Esophagus squamous epithelium (tissue), 5 donors: ENCODE data around the gene COL4A1. TPM values are rescaled to one million over a fixed set of nuclear protein-coding genes. Genes with fewer than 3 reads are reported as not detected.

Source experiments
- DNase-seq: peaks from one replicate; lab custom pipeline; 2025; lab: John Stamatoyannopoulos, UW
- H3K27ac ChIP-seq, 4 donors: fragments of 200-600 bp; sonication (generic); one replicate each; pipeline ENCODE4 v1.5.1; 2016 to 2019; ENCODE audit warnings: mild to moderate bottlenecking in 1 of 4
- H3K27me3 ChIP-seq, 4 donors: fragments of 200-600 bp; sonication (generic); 1 replicate in 3 of 4; 2 replicates in 1 of 4; pipeline versions ENCODE4 v1.5.1 to v1.6.0; 2017 to 2021; ENCODE audit warnings: antibody characterized with exemption in 1 of 4
- H3K36me3 ChIP-seq, 3 donors: fragments of 200-600 bp; sonication (generic); one replicate each; pipeline ENCODE4 v1.5.1; 2016 to 2019
- H3K4me1 ChIP-seq, 3 donors: fragments of 200-600 bp; sonication (generic); one replicate each; pipeline ENCODE4 v1.5.1; 2017 to 2019
- H3K4me3 ChIP-seq, 4 donors: fragments of 200-600 bp; sonication (generic); 1 replicate in 3 of 4; 2 replicates in 1 of 4; pipeline ENCODE4 v1.5.1; 2016 to 2019; ENCODE audit warnings: mild to moderate bottlenecking in 2 of 4, moderate library complexity in 1 of 4
- H3K9me3 ChIP-seq, 3 donors: fragments of 200-600 bp; sonication (generic); one replicate each; pipeline ENCODE4 v1.5.1; 2016 to 2019
- POLR2A ChIP-seq, 4 donors: fragments of 450-650 bp; IDR thresholded peaks; one replicate each; pipeline ENCODE4 v1.6.1; 2017; ENCODE audit warnings: antibody characterized with exemption in 4 of 4, mild to moderate bottlenecking in 4 of 4, moderate library complexity in 3 of 4
- WGBS, 2 donors: methylation state at CpG; one replicate each; pipeline ENCODE4 v1.1.5; 2018; 5-methylcytosine and 5-hydroxymethylcytosine counted together
- intact Hi-C: fragments of 100-400 bp; cut with DNase I; formaldehyde crosslinking; loops from one replicate; pipeline ENCODE4 v1.15.0; 2022
- total RNA-seq, 4 donors: library from RNA; depleted of rRNA; stranded (reverse); fragments of >200 nt; gene quantifications; one replicate each; pipeline ENCODE4 v1.1.0, GENCODE V29; 2016
- TF ChIP-seq, protein P1 (sequence below), 6 experiments: fragments of 450-650 bp in 4 of 6; fragments of 200-600 bp in 2 of 6; sonication (generic) in 2 of 6; IDR thresholded peaks; one replicate each; pipeline ENCODE4 v1.5.1; 2016 to 2019; ENCODE audit warnings: antibody characterized with exemption in 6 of 6, mild to moderate bottlenecking in 4 of 6, moderate library complexity in 4 of 6
- donor health status: DM: yes; HTN: yes; CAD: no.

COL4A1 gene
- total RNA-seq, 4 donors from 2014 or later, result 8.9 to 97.1 (median 40.2) TPM

DNA sequence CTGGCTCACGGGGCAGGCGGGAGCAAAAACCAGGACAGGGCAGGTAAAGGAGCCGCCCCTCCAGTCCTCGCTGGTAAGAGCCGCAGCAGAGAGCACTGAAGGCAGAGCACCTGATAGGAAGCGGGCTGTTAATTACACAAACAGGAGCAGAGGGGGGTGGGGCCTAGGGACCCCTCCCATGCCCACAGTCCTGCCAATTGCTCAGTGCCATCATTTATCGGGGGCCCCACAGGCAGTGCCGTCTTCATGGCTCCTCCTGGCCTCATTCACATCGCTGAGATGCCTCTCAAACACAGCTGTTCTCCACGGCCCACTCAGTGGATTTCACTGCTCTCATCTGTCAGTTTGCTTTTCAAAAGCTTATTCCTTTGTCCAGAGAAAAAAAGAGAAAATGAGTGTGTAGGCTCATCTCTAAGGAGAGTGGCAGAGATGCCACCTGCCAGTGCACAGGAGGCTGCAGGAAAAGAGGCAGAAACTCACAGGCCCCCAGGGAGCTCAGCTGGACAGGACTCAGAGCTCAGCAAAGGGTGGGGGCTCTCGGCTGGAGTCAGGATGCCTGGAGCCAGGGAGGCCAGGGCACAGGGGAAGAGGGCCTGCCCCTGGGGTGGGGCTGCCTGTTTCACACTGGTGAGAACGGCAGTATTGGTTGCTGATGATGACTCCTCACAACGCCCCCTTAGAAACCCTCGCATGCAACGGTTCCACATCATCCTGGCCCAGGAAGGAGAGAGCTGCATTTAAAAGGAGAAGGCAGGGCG lies 174.6 kb downstream of the COL4A1 start:
- Histone ChIP-seq H3K27me3 (peaks cover 0 to 11% (median 0%) of the 10 kb centered on the region in 4 donors), H3K36me3 (no peaks in the 10 kb centered on the region), H3K4me1 (peaks cover 0 to 15% (median 4%) of the 10 kb centered on the region in 3 donors), H3K27ac (no peak overlapping the region), H3K4me3 (no peak overlapping the region), H3K9me3 (no peaks in the 10 kb centered on the region)
- no peak for DNase-seq
- intact Hi-C loops, result no loop called here
- 67 to 78% methylated on average over 10 to 14 of the region's 16 CpGs for WGBS, 2 donors
- TF ChIP-seq, protein P1, sequence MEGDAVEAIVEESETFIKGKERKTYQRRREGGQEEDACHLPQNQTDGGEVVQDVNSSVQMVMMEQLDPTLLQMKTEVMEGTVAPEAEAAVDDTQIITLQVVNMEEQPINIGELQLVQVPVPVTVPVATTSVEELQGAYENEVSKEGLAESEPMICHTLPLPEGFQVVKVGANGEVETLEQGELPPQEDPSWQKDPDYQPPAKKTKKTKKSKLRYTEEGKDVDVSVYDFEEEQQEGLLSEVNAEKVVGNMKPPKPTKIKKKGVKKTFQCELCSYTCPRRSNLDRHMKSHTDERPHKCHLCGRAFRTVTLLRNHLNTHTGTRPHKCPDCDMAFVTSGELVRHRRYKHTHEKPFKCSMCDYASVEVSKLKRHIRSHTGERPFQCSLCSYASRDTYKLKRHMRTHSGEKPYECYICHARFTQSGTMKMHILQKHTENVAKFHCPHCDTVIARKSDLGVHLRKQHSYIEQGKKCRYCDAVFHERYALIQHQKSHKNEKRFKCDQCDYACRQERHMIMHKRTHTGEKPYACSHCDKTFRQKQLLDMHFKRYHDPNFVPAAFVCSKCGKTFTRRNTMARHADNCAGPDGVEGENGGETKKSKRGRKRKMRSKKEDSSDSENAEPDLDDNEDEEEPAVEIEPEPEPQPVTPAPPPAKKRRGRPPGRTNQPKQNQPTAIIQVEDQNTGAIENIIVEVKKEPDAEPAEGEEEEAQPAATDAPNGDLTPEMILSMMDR (IDR thresholded peaks at IDR 0.05), result no peak
- TF ChIP-seq POLR2A (IDR thresholded peaks at IDR 0.05), result no peak

DNA sequence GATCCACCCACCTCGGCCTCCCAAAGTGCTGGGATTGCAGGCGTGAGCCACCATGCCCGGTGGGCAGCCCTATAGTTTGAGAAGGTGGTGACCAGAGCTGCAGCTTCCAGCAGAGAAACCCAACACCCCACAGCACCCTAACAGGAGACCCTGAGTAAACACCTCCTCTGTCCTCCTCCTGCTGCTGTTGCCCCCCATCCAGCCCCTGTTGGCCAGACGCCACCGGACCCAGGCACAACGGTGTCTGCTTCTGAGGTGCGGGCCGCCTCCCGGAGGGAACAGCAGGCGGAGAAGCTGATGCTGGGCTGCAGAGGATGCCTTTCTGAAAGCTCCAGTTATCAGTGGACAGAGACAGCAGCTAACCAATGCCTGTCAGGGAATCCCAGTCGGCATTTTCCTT lies 175.5 kb downstream of the COL4A1 start:
- no peak for DNase-seq
- Histone ChIP-seq H3K4me3 (no peak overlapping the region), H3K27me3 (peaks cover 0 to 2% (median 0%) of the 10 kb centered on the region in 4 donors), H3K36me3 (no peaks in the 10 kb centered on the region), H3K27ac (no peak overlapping the region), H3K4me1 (peaks cover 0 to 17% (median 10%) of the 10 kb centered on the region in 3 donors), H3K9me3 (no peaks in the 10 kb centered on the region)
- TF ChIP-seq, protein P1 (IDR thresholded peaks at IDR 0.05), result no peak
- TF ChIP-seq POLR2A (IDR thresholded peaks at IDR 0.05), result no peak
- intact Hi-C loops, result no loop called here
- WGBS, 2 donors, result 56 to 87% methylated on average over 3 to 5 of the region's 11 CpGs

DNA sequence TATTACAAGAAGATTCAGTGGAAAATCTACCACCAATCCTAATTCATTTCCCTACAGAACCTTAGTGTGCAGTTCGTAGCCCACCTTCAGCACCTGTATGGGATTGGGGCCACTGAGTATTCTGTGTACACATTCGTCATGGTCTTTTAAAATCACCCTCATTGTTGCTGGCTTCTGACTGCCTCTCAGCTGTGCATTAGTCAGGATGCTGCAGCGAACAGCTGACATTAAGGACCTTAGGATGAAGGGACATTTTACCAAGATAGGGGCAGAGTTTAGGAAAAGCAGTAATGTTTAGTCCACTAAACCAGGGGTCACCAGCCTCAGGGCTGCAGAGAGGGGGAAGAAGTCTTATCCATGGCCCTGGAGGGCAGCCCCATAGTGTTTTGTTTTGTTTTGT lies 176.5 kb downstream of the COL4A1 start:
- WGBS, 2 donors, result 83 to 89% methylated on average over 3 of the region's 3 CpGs
- no peak for DNase-seq

DNA sequence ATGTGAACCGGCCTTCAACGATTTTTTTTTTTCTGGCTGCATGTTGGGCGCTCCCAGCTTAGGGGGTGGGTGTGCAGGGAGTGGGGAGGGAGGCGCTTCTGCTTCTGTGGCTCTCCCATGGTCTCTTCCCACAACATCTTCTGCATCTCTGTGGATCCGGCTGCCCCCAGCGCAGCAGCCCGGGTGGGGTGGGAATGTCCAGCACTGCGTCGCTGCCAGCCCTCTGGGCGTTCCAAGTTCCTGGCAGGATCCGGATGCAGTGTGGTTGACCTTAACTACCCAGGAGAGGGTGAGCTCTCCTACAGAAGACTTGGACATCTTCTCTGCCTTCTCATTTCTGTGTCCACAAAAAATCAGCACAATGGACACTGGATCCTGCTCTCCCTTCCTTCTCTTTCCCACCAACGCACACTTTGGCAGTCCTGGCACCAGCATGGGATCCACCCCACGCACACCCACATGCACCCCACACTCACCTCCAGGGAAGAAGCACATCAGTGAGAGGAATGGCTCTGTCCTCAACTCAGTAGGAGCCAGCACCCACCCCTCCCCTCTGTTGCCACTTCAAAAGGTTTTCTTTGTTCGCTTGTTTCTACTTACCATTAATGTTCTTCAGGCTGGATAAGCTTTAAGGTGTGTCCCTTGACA lies 177.3 kb downstream of the COL4A1 start:
- no peak for DNase-seq
- TF ChIP-seq, protein P1 (IDR thresholded peaks at IDR 0.05), result no peak
- no peak for TF ChIP-seq POLR2A (IDR thresholded peaks at IDR 0.05)

More for the DNA sequence above, 176.5 kb downstream of the COL4A1 start:
- TF ChIP-seq POLR2A (IDR thresholded peaks at IDR 0.05), result no peak
- TF ChIP-seq, protein P1 (IDR thresholded peaks at IDR 0.05), result no peak
- intact Hi-C loops, result no loop called here
- no peak overlapping the region for H3K27ac ChIP-seq
- H3K27me3 ChIP-seq, result no peaks in the 10 kb centered on the region
- H3K9me3 ChIP-seq, result no peaks in the 10 kb centered on the region
- no peak overlapping the region for H3K4me3 ChIP-seq
- no peaks in the 10 kb centered on the region for H3K36me3 ChIP-seq
- H3K4me1 ChIP-seq, result peaks cover 0 to 27% (median 16%) of the 10 kb centered on the region in 3 donors

DNA sequence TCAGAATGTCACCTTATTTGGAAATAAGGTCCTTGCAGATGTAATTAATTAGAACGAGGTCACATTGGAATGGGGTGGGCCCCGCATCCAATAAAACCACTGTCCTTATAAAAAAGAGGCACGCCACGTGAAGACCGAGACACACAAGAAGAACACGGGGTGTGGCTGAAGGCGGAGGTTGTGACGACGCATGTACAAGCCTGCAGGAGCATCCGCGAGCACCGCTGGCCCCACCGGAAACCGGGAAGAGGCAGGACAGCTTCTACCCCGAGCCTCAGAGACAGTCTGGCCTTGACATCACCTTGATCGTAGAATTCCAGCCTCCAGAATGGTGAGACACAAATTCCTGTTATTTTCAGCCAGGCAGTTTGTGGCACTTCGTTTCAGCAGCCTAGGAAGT lies 177.9 kb downstream of the COL4A1 start:
- peak overlapping the region in 1 of 4 donors; percentile 4 for H3K27ac ChIP-seq
- WGBS, 2 donors, result 87 to 89% methylated on average over 16 to 17 of the region's 17 CpGs
- intact Hi-C loops, result no loop called here

More for the DNA sequence above, 177.3 kb downstream of the COL4A1 start:
- no peaks in the 10 kb centered on the region for H3K9me3 ChIP-seq
- H3K36me3 ChIP-seq, result no peaks in the 10 kb centered on the region
- no peak overlapping the region for H3K4me3 ChIP-seq
- H3K4me1 ChIP-seq, result peaks cover 0 to 29% (median 16%) of the 10 kb centered on the region in 3 donors
- H3K27me3 ChIP-seq, result no peaks in the 10 kb centered on the region
- WGBS, 2 donors, result 83 to 84% methylated on average over 9 to 14 of the region's 14 CpGs
- peak overlapping the region in 1 of 4 donors; percentile 4 for H3K27ac ChIP-seq
- intact Hi-C loops, result no loop called here

More for the DNA sequence above, 177.9 kb downstream of the COL4A1 start:
- no peak for DNase-seq
- TF ChIP-seq, protein P1 (IDR thresholded peaks at IDR 0.05), result no peak
- TF ChIP-seq POLR2A (IDR thresholded peaks at IDR 0.05), result no peak
- Histone ChIP-seq H3K27me3 (no peaks in the 10 kb centered on the region), H3K4me1 (peaks cover 0 to 29% (median 16%) of the 10 kb centered on the region in 3 donors), H3K9me3 (no peaks in the 10 kb centered on the region), H3K4me3 (no peak overlapping the region), H3K36me3 (no peaks in the 10 kb centered on the region)
